GM21619 (cell line): ENCODE data around the gene SAMD11.
A peak's percentile ranks its signal among the peaks of the same experiment; 100 is the strongest.
"Not testable (repeated sequence)": the region's sequence is repeated elsewhere in the genome, so short reads cannot be mapped to it uniquely, and the experiment has no call there.

Experiments used
- ATAC-seq: cut with Tn5 transposase; IDR thresholded peaks from one replicate; pipeline ENCODE4 v1.9.1; 2021; ENCODE audit not compliant: unreplicated experiment

The SAMD11 gene

DNA sequence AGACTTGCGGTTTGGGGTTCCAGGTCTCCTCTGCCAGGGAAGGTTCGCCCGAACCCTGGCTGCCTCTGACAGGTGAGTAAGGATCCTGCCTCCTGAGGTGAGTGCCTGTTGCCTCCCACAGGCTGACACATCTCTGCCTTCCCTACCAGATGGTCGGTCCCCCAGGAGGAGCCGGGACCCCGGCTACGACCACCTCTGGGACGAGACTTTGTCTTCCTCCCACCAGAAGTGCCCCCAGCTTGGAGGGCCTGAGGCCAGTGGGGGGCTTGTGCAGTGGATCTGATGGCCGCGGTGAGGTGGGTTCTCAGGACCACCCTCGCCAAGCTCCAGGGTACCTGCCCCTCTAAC, 50.5 kb downstream of the SAMD11 start:
- no peak for ATAC-seq

DNA sequence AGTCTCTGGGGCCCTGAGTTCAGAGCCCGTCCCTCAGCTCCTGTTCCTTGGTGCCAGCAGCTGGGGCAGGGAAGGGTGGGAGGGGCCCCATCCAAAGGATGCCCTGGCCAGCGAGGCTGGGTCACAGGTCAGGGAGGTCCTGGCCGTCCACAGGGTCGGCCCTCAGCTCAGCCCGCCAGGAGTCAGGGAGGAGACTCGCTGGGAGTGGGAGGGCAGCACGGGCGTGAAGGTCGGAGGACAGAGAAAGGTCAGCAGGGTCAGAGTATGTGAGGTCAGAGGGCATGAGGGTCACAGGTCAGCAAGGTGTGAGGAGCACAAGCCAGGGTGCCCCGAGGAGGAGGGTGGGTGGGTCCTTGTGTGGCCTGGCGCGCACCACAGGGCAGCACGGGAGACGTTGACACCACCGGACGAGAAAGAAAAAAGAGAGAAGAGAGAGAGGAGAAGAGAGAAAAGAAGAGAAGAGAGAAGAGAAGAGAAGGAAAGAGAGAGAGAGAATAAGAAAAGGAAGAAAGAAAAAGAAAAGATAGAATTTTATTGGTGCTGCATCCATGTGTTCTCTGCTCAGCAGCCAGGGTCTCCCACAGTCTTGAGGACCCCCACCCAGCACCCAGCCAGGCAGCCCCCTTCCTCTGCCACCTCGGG, 51.1 kb downstream of the SAMD11 start:
- ATAC-seq = no peak

DNA sequence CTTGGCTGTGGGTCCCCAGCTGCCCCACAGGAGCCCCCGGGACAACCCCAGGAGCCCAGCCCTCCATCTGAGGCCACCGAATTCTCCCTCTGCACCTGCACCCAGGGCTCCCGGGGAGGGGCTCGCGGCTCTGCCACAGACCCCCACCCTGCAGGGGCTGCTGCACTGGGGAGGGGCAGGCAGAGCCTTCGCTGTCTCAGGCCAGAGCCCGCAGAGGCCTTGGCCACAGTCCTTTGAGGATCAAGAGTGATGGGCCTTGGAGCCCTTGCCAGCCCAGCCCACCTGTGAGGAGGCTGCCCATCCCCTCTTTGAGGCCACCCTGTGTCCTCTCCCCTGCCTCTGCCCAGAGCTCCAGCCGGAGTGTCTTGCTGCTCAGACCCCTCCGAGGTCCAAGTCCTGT, 51.6 kb downstream of the SAMD11 start:
- ATAC-seq = no peak

DNA sequence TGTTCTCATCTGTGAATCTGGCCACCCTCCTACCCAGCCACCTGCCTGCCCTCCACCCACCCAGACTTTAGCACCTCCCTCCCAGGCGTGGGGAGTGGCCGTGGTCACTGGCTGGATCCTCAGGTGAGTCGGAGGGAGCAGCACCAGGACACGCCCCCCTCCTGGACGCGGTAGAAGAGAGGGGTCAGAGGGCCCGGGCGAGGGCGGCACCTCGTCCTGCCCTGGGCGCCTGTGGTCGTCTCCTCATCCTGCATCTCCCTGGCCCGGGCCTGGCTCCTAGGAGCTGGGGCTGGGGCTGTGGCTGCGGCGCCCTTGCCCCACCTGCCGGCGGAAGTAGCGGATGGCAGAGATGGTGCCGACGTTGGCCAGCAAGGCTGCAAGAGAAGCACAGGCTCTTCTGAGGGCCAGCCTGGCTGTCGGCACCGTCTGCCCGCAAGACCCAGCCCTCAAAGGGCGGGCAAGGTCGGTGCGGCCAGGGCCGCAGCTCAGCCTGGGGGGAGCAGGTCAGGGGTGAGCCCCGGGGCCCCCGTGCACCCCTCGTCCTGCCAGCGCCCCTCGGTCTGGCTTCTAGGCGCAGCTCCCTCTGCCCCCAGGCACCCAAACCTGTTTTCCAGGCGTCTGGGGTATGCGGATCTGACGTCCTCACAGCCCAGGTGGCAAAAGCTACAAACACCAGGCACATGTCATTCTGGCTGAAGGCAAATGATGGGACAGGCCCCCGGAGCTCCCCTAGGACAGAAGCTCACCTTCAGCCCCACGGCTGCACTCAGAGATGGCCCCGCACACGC, 52.4 kb downstream of the SAMD11 start:
- peak; percentile 56 for ATAC-seq

DNA sequence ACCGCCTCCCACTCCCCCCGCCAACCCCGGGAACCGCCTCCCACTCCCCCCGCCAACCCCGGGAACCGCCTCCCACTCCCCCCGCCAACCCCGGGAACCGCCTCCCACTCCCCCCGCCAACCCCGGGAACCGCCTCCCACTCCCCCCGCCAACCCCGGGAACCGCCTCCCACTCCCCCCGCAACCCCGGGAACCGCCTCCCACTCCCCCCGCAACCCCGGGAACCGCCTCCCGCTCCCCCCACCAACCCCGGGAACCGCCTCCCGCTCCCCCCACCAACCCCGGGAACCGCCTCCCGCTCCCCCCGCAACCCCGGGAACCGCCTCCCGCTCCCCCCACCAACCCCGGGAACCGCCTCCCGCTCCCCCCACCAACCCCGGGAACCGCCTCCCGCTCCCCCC, 53.1 kb downstream of the SAMD11 start:
- ATAC-seq = not testable (repeated sequence)

DNA sequence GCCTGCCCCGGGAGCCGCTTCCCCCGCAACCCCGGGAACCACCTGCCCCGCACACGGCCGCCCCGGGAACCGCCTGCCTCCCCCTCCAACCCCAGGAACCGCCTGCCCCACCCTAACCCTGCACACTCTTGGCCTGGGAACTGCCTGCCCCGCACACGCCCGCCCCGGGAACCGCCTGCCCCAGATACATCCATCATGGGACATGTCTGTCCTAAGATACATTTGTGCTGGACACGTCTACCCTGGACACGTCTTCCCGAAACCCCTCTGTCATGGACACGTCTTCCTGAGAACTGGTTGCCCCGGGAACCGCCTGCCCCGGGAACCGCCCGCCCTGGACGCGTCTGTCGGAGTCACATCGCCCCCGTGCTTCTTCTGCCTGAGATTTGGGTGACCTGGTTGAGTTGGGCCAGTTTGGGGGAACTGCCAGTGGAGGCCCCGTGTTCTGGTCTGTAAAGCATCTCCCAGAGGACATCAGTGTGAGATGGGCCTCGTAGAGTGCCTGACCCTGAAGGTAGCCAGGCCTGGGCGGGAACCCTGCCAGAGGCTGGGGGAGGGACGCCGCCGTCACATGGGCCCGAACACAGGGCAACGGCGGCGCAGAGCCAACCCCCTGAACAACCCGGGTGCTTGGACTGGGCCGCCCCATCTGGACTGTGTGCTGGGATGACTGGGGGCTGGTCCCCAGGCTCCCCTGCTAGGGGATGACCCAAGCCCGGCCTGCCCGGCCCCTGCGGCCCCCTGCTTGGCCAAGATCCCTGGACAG, 54.5 kb downstream of the SAMD11 start:
- no peak for ATAC-seq

DNA sequence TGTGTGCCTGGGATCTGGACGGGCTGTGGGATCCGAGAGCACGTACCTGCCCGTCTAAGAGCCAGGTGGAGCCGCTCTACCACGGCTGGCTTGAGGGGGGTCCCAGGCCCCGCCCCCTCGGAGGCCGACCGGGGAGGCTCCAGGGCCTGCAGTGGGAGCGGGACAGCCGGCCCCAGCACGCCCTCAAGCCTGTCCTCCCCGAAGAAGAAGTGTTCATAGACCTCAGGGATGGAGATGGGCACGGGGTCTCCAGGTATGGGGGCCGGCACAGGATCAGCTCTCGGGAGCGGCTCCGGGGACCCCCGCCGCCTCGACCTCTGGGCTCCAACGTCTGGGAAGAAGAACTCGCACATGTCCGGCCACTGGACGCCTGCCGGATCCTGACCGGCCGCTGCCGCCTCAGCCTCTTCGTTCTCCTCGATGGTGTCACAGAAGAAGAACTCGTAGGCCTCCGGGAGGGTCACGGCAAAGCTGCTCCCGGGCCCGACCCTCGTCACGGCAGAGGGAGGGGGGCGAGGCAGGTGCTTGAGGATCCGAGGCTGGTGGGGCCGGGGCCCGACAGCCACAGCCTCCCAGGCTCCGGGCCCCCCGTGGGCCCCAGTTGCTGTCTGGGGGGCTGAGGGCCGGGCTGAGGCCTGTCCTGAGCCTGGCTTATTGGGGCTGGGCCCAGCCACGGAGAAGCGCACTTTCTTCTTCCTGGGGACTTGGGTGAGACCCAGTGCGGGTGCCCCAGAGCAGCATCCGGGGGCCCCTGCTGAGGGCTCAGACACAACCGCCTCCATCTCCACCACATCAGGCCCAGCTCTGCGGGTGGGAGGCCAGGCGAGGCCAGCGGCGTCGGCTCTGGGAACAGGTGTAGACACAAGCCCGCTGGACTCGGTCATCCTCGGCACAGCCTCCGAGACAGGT, 55.4 kb downstream of the SAMD11 start:
- no peak for ATAC-seq

DNA sequence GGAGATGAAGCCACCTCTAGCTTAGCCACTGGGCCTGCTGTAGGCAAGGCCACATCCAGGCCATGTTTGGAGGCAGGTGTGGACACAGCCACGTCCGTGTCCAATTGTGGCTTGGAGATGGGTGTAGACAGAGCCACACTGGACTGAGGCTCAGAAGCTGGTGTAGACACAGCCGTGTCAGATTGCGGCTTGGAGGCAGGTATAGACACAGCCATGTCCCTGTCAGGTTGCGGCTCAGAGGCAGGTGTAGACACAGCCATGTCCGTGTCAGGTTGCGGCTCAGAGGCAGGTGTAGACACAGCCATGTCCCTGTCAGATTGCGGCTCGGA, 56.0 kb downstream of the SAMD11 start:
- no peak for ATAC-seq

DNA sequence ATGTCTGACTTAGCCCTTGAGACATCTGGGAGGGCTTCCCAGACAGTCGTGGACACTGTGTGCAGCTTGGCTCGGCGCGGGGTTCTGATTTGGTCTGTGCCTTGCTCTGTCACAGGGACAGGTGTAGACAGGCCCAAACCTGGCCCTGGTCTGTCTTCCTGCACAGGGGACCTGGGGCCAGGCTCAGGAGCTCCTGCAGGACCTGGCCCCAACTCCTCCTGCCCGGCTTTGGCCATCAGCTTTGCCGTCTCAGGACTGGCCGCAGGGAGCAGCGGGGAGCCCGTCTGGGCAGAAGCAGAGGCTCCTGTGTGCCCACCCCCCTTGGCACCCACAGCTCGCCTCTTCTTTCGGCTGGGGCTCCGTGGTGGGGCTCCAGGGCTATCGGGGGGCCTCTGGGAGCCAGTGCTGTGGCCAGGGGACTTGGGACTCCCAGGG, 56.4 kb downstream of the SAMD11 start:
- ATAC-seq = no peak

DNA sequence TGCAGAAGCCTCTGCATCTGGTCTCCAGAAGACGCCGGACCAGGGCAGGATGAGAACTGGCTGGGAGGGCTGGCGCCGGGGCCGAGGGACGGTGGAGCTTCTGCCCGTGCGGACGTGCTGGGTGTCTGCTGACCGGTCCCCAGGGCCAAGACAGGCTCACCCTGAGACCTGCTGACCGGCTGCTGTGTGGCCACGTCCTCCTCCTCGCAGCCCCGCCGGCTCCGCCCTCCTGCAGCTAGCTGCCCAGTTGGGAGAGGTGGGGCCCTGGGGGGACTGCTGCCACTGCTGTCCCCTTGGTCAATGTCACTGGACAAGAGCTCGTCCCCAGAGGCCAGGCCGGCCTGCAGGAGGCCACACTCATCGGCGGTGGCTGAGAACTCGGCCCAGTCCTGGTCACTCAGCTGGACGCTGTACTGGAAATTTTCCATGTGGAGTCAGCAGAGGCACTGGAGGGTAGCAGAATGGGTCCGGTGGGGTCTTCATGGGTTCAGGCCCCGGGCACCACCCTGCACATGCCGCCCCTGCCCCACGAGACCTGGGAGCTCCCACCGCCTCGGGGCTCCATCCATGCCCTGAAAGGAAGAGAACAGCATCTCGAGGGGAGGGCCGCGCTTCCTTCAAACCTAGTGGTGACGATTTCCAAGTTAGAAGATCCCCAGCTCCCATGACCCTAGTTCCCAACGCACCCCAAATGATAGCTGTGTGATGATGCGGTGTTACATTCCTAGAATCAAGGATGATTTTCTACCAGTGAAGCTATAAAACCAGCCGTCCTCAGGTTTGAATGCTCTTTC, 57.1 kb downstream of the SAMD11 start:
- ATAC-seq = no peak

DNA sequence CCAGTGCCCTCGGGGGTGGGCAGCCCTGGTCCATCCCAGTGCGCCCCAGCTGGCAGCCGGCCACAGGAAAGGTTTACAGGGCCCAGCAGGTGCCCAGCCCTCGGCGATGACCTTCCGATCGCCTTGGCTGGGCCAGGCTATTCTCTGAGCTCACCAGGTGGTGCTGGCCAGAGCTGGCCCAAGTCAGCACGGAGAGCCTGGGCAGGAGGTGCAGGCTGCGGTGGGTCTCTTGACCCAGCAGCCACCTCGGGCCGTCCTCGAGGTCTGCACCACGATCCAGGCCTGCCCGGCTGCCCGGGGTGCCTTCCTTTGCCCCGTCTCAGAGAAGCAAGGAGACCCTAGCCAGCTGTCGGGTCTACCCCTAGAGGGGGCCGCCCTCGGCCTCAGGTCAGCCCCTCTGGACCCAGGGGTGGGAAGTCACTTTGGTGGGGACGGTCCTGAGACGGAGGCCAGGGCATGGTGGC, 57.8 kb downstream of the SAMD11 start:
- ATAC-seq = no peak

DNA sequence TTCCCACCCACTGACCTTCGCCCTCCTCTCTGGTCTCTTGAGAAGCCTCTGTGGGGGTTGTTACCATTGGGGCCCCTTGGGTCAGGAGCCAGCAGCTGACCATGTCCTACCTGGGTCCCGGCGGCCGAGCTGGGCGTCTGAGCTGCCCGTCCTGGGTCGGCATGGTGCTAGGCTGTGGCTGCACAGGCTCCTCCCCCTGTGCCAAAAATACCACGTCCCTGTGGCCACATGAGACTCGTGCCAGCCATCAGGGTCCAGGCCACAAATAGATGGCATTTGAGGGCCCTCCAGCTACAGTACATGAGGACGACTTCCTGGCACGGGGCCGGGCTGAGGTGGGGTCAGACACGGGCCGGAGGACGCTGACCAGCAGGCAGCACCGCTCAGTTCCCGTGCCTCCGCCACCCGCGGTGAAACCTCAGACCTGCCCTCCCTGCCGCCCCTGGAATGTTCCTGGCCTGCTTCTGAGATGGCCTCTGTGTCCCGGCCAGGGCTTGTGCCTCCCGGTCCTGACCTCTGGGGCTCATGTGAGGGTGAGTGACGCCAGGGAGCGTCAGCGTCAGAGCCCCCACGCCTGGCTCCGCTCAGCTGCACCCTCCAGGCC, 58.3 kb downstream of the SAMD11 start, which contains the start of gene PERM1:
TSS of gene PERM1 (minus strand) at position 139 of the 604 bp plus-strand sequence. CDS start 1,064 bp downstream, outside the sequence.
- no peak for ATAC-seq

DNA sequence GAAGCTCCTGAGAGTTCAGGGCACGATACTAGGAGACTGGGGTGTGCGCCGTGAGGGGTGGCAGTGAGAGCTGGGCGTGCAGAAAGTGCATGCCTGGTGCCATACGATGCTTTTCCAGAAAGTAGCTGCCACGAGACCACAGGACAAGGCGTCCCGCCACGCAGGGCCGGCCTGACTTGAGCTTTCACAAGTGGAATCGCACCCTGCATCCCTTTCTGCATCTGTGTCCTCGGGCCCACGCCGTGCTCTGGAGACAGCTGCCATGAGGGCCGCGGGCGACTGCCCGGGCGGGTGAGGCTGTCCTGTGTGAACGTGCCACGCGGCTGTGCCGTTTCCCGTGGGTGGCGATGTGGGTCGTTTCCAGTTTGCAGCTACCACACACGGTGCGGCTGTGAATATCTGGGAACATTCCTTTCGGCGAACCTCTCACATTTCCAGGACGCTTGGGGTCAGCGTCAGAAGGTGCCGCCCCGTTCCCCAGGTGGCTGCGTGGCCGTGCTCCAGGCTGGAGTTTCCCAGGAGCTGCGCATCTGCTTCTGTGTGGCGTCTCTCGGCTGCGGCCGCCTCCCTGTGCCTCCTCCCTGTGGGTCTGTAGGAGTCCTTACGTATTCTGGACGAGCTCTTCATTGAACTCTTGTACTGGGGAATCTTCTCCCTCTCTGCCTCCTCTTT, 59.2 kb downstream of the SAMD11 start:
- ATAC-seq = no peak

DNA sequence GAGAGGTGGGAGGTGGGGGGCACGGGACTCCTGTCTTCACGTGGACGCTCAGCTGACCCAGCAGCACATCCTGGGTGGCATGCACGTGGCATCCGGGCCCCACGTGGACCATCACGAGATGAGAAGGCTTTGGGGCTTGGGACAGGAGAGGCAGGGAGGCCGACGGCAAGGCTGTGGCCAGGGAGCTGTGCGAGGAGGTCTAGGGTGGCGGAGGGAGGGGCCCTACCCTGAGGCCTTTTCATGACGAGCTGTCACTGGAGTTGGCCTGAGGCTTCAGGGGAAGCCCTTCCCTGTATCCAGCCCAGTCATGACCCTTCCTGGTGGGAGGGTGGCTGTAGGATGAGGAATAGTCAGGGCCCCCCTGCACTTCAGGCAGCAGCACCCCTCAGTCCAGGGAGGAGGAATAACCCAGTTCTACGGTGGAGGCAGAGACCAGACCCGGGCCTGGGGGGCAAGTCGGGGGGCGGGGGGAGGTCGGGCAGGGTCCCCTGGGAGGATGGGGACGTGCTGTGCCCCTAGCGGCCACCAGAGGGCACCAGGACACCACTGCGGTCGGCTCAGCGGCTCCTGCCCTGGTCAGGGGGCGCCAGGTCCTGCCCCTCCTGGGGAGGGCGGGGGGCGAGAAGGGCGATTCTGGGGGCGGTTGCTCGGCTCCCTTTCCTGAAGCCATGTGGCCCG, 60.2 kb downstream of the SAMD11 start:
- ATAC-seq = no peak

DNA sequence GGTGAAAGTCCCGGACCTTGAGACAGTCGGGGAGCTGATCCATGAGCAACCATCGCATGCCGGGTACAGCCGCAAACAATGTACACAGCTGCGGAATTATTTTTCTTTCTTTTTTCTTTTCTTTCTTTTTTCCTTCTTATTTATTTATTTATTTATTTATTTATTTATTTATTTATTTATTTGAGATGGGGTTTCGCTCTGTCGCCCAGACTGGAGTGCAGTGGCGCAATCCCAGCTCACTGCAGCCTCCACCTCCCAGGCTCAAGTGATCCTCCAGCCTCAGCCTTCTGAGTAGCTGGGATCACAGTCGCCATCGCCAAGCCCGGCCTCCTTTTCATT, 60.7 kb downstream of the SAMD11 start:
- ATAC-seq = no peak

DNA sequence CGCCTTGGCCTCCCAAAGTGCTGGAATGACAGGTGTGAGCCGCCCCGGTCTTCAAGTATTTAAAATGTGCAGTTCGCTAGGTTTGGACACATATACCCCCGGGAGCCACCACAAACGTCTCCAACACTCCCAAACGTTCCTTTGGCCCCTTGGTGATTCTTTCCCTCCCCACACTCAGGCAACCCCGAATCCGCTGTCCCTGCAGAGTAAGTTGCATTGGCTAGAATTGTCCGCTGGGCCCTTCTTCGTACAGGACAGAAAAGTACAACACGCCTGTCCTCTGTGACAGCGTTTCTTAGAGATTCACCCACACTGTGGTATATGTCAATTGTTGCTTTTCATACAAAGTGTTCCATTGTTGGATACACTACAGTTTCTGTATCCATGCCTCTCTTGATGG, 61.4 kb downstream of the SAMD11 start:
- ATAC-seq = no peak

DNA sequence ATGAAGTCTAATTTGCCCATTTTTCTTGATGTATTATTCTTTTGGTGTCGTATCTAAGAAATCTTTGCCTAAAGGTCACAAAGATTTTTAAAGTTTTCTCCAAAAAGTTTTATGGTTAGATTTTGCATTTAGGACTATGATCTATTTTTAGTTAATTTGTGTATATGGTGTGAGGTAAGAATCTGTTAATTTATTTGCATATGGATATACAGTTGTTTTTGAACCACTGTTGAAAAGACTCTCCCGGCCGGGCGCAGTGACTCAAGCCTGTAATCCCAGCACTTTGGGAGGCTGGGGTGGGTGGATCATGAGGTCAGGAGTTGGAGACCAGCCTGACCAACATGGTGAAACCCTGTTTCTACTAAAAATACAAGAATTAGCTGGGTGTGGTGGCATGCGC, 64.3 kb downstream of the SAMD11 start:
- not testable (repeated sequence) for ATAC-seq

DNA sequence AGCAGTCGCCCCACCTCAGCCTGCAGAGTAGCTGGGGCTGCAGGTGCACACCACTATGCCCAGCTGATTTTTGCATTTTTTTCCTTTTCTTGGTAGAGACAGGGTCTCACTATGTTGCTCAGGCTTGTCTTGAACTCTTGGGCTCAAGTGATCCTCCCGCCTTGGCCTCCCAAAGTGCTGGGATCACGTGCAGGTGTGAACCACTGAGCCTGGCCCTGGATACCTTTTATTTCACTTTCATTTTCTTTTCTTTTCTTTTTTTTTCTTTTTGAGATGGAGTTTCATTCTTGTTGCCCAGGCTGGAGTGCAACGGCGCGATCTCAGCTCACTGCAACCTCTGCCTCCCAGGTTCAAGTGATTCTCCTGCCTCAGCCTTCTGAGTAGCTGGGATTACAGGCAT, 67.6 kb downstream of the SAMD11 start:
- not testable (repeated sequence) for ATAC-seq

DNA sequence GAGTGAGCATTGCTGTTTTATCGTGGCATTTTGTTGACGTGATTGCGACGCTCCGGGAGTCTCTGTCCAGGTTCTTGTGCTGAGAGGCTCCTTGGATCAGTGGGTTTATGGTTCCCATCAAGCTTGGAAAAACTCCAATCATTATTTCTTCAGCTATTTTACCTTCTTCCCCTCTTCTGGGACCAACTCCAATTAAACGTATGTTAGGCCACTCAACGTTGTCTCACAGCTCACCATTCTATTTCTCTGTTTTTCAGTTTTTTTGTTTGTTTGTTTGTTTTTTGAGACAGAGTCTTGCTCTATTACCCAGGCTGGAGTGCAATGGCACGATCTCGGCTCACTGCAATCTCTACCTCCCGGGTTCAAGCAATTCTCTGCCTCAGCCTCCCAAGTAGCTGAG, 68.2 kb downstream of the SAMD11 start:
- no peak for ATAC-seq
